Cardiac septum (tissue), 1 donor: ENCODE results near the gene PTPRG. TPM values are rescaled to one million over a fixed set of nuclear protein-coding genes. Genes with fewer than 3 reads are reported as not detected.
"Not testable (repeated sequence)": the region's sequence is repeated elsewhere in the genome, so short reads cannot be mapped to it uniquely, and the experiment has no call there.

Experiments used
- DNase-seq: peaks from one replicate; pipeline ENCODE4 v3.0.0-alpha.2; 2020; ENCODE audit warnings: low spot score
- intact Hi-C: fragments of 100-400 bp; cut with DNase I; formaldehyde crosslinking; loops from one replicate; pipeline ENCODE4 v1.14.0; 2022
- total RNA-seq: library from RNA; stranded (reverse); fragmentation: NEBNext Ultra II Directional; extraction: Animal tissue kit (Norgen Biotek cat#: 25700); gene quantifications from one replicate; pipeline ENCODE4 v1.2.1, GENCODE V29; 2021
- donor health status: DM: no; HTN: no; CAD: no.

Gene PTPRG
- total RNA-seq, 1 donor from 2014 or later = 34.3 TPM

DNA sequence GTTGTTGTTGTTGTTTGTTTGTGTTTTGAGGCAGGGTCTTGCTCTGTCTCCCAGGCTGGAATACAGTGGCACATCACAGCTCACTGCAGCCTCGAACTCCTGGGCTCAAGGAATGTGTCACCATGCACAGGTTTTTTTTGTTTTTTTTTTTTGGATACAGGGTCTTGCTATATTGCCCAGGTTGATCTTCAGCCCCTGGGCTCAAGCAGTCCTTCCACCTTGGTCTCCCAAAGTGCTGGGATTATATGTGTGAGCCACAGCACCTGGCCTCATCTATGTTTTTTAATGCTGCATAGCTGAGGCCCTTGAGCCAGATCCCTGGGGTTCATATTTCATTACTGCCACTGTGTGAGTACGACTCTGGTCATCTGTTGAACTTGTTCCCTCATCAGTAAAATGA lies 459.3 kb downstream of the PTPRG start:
- intact Hi-C loops = no loop called here
- no peak for DNase-seq

DNA sequence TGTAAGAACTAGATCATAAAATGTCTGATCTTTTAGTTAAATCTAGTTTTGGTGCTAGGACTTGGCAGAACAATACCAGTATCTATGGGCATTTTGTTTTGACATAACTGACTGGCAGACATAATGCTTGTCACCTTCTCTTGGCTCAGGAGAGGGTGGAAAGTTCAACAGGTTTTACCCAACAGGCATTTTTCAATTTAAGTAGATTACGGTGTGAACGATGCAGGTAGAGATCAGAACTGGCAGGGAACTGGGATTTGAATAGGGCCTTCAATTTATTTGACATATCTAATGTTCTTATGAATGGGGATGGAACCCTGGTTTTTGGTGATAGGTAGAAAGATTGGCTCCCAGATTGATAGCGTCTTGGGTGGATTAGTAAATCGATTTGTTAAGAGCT lies 460.9 kb downstream of the PTPRG start:
- intact Hi-C loops = no loop called here

DNA sequence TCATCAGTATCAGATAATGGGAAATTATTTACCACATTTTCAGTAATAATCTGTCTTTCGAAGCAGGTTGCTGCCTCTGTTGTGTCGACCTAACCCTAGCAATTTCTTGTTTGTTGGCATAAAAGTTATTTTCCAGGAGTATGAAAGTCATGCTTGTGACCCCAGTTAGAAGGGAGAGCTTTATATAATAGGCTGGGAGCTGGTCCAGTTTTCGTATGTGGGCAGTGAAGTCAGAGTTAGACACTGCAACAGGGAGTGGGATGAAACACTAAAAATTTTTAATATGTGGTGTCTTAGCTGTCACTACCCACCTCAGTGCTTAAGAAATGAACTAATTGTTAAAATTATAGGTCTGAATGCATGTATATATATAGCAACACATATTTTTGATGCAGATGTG lies 463.5 kb downstream of the PTPRG start:
- DNase-seq = no peak
- intact Hi-C loops = no loop called here

More for the DNA sequence above, 460.9 kb downstream of the PTPRG start:
- no peak for DNase-seq

DNA sequence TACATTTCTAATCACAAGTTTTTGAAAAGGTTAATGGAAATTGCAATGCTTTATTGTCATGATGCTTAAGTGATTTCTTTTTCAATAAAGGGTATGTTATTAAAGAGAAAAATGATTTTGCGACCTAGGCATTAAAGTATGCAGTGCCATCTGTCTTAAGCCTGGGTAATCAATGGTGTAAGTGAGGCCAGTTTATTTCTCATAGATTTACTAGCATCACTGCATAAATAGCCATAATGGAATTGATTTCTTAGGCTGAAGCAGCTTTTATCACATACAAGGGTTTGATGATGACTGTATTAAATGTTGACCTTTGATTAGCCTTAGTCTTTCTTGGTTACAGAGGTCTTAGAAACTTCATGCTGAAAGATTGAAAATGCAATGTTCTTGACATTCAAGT lies 464.5 kb downstream of the PTPRG start:
- DNase-seq = no peak
- intact Hi-C loops = no loop called here

DNA sequence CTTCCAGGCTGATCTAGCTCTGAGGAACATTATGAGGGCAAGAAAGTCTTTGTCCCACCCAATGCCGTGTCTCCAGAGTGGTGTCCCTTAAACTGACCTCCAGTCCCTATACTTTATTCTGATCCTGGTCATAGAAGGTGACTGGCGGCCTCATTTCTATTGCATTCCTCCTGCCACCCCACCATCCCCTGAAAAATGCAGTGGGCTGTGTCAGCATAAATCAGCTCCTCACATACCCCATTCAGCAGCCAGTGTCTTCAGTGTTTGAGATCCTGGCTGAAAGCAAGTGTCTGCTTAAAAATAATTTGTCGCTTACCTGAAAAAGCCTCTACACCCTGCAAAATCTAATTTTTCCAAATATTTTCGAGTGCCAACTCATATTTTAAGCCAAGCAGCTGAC lies 465.9 kb downstream of the PTPRG start:
- intact Hi-C loops = no loop called here

DNA sequence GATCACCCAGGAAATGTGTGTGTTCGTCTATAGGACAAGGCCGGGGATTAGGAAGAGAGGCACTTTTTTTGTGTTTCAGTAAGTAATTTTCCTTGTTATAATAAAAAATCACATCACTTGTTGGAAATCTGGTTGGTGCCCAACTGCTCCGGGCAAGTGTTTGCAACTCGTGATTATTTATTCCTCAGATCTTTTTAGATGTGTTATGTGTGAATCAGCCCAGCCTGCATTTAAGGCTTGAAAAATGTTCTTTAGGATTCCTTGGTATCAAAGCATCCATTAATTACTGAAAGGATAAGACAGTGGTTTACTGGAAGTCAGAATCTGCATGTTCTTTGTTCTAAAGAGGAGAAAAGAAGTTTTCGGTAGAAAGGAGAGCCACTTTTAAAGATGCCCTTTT lies 466.4 kb downstream of the PTPRG start:
- no peak for DNase-seq
- intact Hi-C loops = no loop called here

More for the DNA sequence above, 465.9 kb downstream of the PTPRG start:
- DNase-seq = no peak

DNA sequence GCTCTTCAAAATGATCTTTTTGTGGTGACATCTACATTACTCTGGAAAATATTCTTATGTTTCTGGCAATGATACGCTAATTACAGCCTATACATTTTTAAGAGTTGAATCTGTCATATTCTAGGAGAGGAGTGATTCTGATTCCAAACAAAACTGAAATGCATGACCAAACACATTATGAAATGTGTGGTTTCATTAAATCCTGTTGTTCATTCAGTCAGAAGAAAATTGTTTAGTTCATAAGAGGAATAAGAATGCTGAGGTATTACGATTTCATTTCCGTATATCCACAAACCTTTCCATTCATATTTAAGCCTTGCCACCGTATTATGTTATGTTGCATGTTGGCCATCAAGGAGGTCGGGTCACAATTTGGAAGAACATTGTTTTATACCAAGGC lies 466.9 kb downstream of the PTPRG start:
- intact Hi-C loops = no loop called here
- DNase-seq = no peak

DNA sequence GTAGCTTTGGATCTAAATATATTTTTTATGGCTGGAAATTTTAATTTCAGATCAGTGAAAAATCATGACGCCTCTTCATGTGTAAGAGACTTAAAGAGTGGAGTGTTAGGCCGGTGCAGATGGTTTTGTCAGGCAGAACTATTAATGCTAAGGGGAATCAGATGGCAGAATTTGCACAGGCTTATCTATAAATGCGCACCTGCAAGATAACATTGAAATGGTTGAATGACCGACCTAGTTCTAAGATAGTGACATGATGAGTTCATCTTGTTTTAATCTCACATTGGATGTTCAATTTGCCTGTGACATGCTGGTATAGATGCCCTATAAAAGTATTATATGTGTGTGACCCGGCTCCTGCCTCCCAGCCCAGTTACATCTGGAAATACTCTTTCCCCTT lies 471.4 kb downstream of the PTPRG start:
- intact Hi-C loops = no loop called here
- DNase-seq = no peak

DNA sequence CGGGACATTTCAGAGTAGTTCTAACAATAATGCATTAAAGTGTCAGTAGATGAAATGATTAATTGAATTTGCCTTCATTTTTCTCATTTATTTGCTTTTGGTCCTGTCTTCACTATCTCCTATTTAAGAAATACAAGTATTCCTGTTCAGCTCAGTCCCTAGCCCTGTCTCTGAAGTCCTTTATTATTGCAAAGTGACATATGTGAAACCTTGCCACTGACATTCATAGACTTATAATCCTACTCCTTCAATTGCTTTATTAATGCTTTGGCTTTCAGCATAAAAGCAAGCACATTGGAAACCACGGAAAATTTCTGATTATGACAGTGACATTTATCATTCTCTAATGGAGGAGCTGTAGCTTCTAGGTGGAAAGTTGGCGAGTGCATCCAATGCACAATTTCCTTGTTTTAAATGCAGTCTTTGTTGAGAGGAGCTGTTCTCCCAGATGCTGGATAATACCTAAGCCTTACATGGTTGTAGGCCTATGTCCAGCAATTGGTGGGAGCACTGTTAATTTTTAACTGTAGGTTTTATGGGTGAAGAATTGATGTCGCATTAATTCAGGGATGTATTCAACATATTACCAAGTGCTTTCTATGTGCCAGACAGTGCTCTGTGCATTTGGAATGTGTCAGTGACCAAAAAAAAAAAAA lies 474.2 kb downstream of the PTPRG start:
- intact Hi-C loops = no loop called here
- DNase-seq = no peak

DNA sequence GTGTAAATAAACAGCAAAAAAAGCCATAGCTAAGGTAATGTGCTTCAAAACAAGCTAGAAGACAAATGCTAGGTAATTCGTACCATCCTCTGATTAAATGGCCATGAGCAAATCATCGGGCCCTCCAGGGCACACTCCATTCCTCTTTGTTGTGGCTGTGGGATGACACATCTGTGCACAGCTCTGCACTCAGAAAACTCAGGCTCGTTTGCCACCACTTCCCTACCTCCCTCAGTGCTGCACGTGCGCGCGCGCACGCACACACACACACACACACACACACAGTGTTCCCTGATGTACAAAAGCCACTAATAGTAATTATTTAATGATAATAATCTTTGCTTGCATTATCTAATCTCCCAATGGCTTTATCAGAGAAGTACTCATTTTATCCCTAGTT lies 475.4 kb downstream of the PTPRG start:
- intact Hi-C loops = no loop called here
- no peak for DNase-seq

DNA sequence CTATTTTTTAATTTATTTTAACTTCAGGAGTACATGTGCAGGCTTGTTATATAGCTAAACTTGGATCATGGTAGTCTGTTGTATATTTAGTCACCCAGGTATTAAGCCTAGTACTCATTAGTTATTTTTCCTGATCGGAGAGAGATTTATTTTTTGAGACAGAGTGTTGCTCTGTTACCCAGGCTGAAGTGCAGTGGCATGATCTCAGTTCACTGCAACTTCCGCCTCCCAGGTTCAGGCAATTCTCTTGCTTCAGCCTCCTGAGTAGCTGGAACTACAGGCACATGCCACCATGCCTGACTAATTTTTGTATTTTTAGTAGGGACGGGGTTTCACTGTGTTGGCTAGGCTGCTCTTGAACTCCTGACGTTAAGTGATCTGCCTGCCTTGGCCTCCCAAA lies 477.4 kb downstream of the PTPRG start:
- intact Hi-C loops, DNase-seq: not testable (repeated sequence)

DNA sequence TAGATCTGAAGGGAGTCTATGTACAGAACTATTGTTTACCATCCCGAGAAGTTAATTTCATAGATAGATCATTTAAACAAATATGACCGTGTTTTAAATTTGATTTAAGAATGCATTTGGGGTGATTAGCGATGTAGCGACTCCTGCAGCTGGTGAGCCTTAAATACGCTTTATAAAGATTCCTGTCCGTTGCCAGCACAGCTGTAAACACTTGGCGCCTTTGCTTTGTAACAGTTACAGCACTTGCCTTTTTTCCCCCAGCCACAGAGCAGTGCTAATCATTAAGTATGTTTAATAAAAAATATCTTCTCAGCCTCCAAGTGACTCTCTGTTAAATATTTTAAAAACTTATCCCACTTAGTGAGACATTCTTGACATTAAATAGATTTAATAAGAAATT lies 478.2 kb downstream of the PTPRG start:
- intact Hi-C loops = no loop called here
- no peak for DNase-seq

DNA sequence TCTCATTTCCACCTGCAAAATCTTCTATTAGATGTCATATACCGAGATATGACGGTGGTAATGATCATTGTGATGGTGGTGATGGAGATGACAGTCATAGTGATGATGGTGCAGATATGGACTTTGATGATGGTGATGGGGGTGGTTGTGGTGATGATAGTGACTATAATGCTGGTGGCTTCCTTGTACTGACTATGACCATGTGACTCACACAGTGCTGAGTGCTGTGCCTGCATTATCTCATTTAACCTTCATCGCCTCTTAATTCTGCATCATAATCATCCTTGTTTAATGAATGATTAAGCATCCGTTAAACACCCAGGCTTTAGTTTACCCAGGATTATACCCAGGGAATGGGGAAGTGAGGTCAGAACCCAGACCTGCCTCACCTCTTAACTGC lies 480.3 kb downstream of the PTPRG start:
- DNase-seq = no peak
- intact Hi-C loops = no loop called here

DNA sequence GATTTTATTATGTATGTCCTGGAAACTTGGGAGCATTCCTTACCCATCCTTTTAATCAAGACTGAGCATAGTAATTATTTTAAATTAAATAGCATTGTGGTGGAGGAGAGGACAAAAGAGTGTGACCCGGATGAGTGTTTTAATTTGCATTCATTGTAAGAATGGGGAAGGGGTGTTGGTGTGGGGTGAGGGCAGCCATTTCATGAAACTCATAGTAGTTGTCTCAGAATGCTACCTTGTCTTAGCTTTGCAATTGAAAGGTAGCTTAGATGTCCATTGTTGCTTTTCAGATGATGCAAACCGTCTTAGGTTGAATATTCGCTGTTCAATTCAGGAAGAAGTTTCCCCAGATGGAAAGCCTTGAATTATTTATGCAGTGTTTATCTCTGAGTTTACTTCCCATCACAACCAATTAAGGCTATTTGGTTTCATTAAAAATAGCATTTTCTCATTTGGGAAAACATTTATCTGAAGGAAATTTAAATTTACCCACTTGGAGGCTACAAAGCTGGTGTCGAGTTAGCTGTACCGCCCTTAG lies 483.6 kb downstream of the PTPRG start:
- intact Hi-C loops = no loop called here
- DNase-seq = no peak

DNA sequence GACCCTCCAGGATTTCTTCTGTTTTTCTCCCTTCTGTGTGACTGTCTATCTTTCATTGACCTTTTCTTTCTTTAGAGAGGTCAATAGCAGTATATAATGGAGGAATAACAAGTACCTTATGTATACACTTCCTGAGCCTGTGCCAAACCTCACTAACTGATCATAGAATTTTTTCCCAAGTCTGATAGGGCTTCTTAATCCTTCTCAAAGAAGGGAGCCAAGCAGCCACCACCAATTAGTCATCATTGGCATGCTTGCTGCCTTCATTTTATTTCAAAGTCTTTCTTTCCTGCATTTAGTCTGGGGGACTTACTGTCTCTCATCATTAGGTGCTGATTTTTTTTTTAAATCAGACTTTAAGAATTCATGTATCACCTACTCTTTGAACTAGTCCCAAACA lies 485.0 kb downstream of the PTPRG start:
- intact Hi-C loops = no loop called here

DNA sequence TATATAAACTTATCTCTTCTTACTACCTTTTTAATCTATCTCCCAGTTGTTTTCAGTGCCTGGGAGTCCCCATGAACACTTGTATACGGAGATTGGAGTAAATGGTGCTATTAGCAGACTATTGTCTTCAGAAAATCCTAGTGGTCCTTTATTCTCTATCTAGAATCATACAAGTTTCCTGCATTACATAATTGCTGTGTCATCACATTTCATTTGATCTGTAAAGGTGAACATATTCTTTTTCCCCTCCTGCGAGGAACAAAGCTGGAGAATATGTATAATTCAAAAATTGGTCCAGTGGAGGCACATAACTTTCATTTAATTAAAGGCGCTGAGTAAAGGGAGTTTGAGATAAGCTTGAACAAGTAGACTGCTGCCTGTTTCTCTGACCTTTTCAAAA lies 487.2 kb downstream of the PTPRG start:
- intact Hi-C loops = no loop called here
- DNase-seq = no peak

More for the DNA sequence above, 485.0 kb downstream of the PTPRG start:
- no peak for DNase-seq

DNA sequence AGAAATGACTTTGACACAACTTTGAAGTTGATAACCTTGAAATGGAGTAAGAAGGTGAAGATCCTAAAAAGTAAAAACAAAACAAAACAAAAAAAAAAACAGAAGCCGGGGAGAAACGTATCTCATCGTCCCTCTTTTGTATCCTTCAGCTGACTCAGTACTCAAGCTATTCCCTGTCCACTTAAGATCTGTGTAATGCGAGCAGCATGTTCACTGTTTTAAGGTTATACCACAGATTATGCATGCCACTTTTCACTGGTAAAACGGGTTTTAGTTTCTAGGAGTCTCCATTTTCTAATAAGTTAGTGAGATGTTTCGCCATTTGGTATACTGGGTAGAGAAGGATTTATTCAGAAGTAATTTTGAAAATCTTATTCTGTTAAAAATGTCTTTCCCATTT lies 487.7 kb downstream of the PTPRG start:
- intact Hi-C loops = no loop called here

DNA sequence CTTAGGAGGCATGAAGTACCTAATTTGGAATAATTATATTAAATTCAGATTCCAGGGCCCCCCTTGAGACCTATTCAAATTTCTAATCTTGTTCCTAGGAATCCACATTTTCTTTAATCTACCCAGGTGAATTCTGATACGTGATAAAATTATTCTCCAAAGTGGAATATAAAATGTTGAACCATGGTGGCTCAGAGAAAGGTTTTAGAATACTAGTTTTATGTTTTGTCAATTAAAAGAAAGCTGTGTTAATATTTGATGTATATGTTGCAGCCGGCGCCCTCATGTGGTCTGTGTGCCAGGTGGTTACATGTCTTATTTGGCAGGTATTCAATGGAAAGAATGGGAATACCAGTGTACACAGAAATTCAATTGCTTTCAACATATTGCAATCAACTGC lies 490.1 kb downstream of the PTPRG start:
- no peak for DNase-seq
- intact Hi-C loops = no loop called here

More for the DNA sequence above, 487.7 kb downstream of the PTPRG start:
- no peak for DNase-seq

DNA sequence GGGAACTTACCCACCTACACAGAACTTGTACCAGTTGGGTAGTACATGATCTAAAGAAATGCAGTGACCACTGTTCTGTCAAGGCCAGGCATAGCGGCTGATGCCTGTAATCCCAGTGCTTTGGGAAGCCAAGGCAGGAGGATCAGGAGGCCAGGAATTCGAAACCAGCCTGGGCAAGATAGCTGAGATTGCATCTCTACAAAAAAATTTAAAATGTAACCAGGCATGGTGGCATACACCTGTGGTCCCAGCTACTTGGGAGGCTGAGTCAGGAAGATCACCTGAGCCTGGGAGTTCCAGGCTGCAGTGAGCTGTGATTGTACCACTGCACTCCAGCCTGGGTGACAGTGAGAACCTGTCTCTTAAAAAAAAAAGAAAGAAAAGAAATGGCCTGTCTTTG lies 491.0 kb downstream of the PTPRG start:
- intact Hi-C loops = no loop called here
- DNase-seq = no peak

DNA sequence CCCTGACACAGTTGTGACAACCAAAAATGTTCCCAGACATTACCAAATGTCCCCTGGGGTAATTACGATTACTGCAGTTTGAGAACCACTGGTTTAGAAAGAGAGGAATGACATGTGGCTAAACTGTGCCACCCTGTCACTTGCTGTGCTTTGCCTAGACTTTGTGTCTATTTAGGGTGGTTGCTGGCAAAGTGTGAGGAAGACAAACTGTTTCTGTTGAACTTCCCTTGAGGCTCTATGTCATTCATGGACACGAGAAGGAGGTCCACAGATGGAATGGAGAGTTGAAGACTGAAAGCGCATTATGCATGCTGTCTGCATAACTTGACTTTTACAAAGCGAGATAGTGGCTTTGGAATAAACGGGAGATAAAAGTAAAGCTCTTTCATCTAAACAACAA lies 495.3 kb downstream of the PTPRG start:
- intact Hi-C loops = no loop called here
- no peak for DNase-seq

DNA sequence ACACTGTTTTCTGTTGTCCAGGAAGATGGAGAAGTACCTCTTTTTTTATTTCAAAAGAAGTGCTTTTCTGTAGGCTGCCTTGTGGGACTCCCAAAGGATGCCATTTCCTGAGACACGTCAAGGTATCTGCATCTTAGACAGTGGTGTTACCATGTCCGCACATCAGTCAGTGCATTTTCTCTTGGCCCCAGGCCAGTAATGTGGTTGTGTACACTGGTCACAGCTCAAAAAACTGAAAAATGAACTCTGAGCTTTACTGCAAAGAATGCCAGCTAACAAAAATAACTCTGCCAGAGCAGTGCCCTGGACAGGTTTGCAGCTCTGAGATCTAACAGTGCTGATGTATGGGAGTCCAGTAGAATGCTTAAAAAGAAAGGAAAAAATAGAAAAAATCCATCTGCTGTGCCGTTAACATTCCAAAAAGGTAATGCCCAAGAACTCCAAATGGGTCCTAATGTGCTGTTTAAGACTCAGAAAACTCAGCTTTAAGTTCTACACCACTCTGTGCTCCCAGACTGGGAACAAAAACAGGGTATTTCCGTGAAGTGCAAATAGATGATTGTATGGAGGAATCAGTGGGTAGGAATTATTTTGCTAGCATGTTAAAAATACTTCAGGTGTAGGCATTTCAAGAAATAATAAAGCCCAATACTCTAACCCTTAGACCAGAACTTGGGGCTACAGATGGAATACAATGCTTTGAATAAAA lies 496.1 kb downstream of the PTPRG start:
- DNase-seq = no peak
- intact Hi-C loops = no loop called here
